CD14-positive monocyte (primary cell): ENCODE results near the gene PRDM11. TPM values are rescaled to one million over a fixed set of nuclear protein-coding genes. Genes with fewer than 3 reads are reported as not detected.

Source experiments
- DNase-seq, 3 donors: peaks; one replicate each; pipeline ENCODE4 v3.0.0-alpha.2; 2011 to 2022
- H2AFZ ChIP-seq: 2 replicates; pipeline ENCODE4 v1.6.0; 2012; ENCODE audit warnings: mild to moderate bottlenecking, low read depth, low read length, inconsistent platforms; ENCODE audit not compliant: insufficient read depth, poor library complexity, severe bottlenecking
- H3K27ac ChIP-seq, 2 donors: 1 replicate in 1 of 2; 2 replicates in 1 of 2; pipeline ENCODE4 v1.5.1; 2012 to 2013; ENCODE audit warnings: low read length in 2 of 2, control low read depth in 1 of 2, inconsistent platforms in 1 of 2, low read depth in 1 of 2, mild to moderate bottlenecking in 1 of 2
- H3K27me3 ChIP-seq, 2 donors: one replicate each; pipeline versions ENCODE4 v1.6.0 to v1.6.1; 2011 to 2013; ENCODE audit warnings: low read length in 2 of 2; ENCODE audit not compliant: control insufficient read depth in 2 of 2, insufficient read depth in 2 of 2
- H3K36me3 ChIP-seq, 2 donors: replicated peaks in 1 of 2; 1 replicate in 1 of 2; 2 replicates in 1 of 2; pipeline versions ENCODE4 v1.5.1 to v1.6.1; 2012 to 2013; ENCODE audit warnings: low read length in 2 of 2, control low read depth in 1 of 2, inconsistent platforms in 1 of 2, mild to moderate bottlenecking in 1 of 2; ENCODE audit not compliant: insufficient read depth in 2 of 2, control insufficient read depth in 1 of 2
- H3K4me1 ChIP-seq, 2 donors: 1 replicate in 1 of 2; 2 replicates in 1 of 2; pipeline versions ENCODE4 v1.5.1 to v1.6.1; 2012 to 2013; ENCODE audit warnings: low read length in 2 of 2, control low read depth in 1 of 2, inconsistent platforms in 1 of 2, mild to moderate bottlenecking in 1 of 2, moderate library complexity in 1 of 2; ENCODE audit not compliant: insufficient read depth in 2 of 2, control insufficient read depth in 1 of 2
- H3K4me2 ChIP-seq: replicated peaks from 2 replicates; pipeline ENCODE3; 2012; ENCODE audit warnings: low read length, moderate library complexity, mild to moderate bottlenecking; ENCODE audit not compliant: poor library complexity, severe bottlenecking; ENCODE audit errors: extremely low read depth
- H3K4me3 ChIP-seq, 3 experiments: fragments of 200-600 bp in 1 of 3; sonication (generic) in 1 of 3; replicated peaks in 1 of 3; 1 replicate in 2 of 3; 2 replicates in 1 of 3; pipeline ENCODE4 v1.5.1; 2011 to 2013; ENCODE audit warnings: low read length in 3 of 3, mild to moderate bottlenecking in 3 of 3, control low read depth in 2 of 3, low read depth in 2 of 3, inconsistent platforms in 1 of 3, moderate library complexity in 1 of 3
- H3K79me2 ChIP-seq: 2 replicates; pipeline ENCODE4 v1.6.0; 2012; ENCODE audit warnings: mild to moderate bottlenecking, control low read depth, inconsistent platforms, low read length, moderate library complexity; ENCODE audit not compliant: insufficient read depth
- H3K9ac ChIP-seq: 2 replicates; pipeline ENCODE4 v1.6.0; 2017; ENCODE audit warnings: low read length, mild to moderate bottlenecking; ENCODE audit not compliant: insufficient read depth, poor library complexity, severe bottlenecking
- H3K9me3 ChIP-seq, 2 donors: replicated peaks in 1 of 2; 1 replicate in 1 of 2; 2 replicates in 1 of 2; pipeline versions ENCODE4 v1.5.1 to v1.6.1; 2012 to 2013; ENCODE audit warnings: low read length in 2 of 2, control low read depth in 1 of 2; ENCODE audit not compliant: control insufficient read depth in 1 of 2, insufficient read depth in 1 of 2
- H4K20me1 ChIP-seq: 2 replicates; pipeline ENCODE4 v1.6.0; 2012; ENCODE audit warnings: mild to moderate bottlenecking, low read length, control low read depth, moderate library complexity; ENCODE audit not compliant: insufficient read depth
- H3K27ac Mint-ChIP-seq, 7 donors: one replicate each; pipeline ENCODE4 v1.8.0; 2020; ENCODE audit warnings: mild to moderate bottlenecking in 7 of 7, mixed read lengths in 7 of 7, moderate library complexity in 6 of 7, inconsistent platforms in 2 of 7
- H3K27me3 Mint-ChIP-seq, 3 donors: one replicate each; pipeline ENCODE4 v1.8.0; 2021 to 2022; ENCODE audit warnings: low read depth in 3 of 3, mild to moderate bottlenecking in 3 of 3, mixed read lengths in 3 of 3, moderate library complexity in 3 of 3, inconsistent platforms in 1 of 3
- H3K36me3 Mint-ChIP-seq, 2 donors: one replicate each; pipeline ENCODE4 v1.8.0; 2020; ENCODE audit warnings: mixed read lengths in 2 of 2, inconsistent platforms in 1 of 2, mild to moderate bottlenecking in 1 of 2
- H3K4me1 Mint-ChIP-seq: one replicate; pipeline ENCODE4 v1.8.0; 2020; ENCODE audit warnings: mild to moderate bottlenecking, mixed read lengths
- H3K4me3 Mint-ChIP-seq, 2 donors: one replicate each; pipeline ENCODE4 v1.8.0; 2020; ENCODE audit warnings: mild to moderate bottlenecking in 2 of 2, mixed read lengths in 2 of 2, moderate library complexity in 1 of 2
- H3K9me3 Mint-ChIP-seq, 7 donors: one replicate each; pipeline ENCODE4 v1.8.0; 2020 to 2022; ENCODE audit warnings: mixed read lengths in 7 of 7, mild to moderate bottlenecking in 6 of 7, moderate library complexity in 6 of 7, inconsistent platforms in 2 of 7
- CTCF ChIP-seq: fragments of 200-600 bp; IDR thresholded peaks from one replicate; pipeline ENCODE4 v1.8.0; 2022; ENCODE audit warnings: antibody characterized with exemption, mild to moderate bottlenecking
- WGBS: methylation state at CpG from one replicate; pipeline ENCODE4 v1.1.5; 2013; ENCODE audit warnings: missing lambda C conversion rate; ENCODE audit not compliant: insufficient coverage; 5-methylcytosine and 5-hydroxymethylcytosine counted together
- intact Hi-C, 2 donors: fragments of 100-400 bp; cut with micrococcal nuclease; formaldehyde crosslinking; loops; one replicate each; pipeline versions ENCODE4 v1.15.0 to v1.15.1; 2023
- polyA plus RNA-seq, 3 donors: library from polyadenylated mRNA; depleted of rRNA in 1 of 3; unstranded in 2 of 3; stranded (reverse) in 1 of 3; fragments of 300-500 nt in 2 of 3; fragments of >200 nt in 1 of 3; fragmentation: Illumina TruSeq in 2 of 3; gene quantifications; 1 replicate in 2 of 3; 2 replicates in 1 of 3; pipeline ENCODE4 v1.2.3, GENCODE V29; 2012 to 2021

The PRDM11 gene
- polyA plus RNA-seq, 3 donors: 0.48 to 1.8 TPM; not detected in 1

GRCh38 chr11:45250035-45250718, 103.7 kb downstream of the PRDM11 start:
- no peaks in the 10 kb centered on the region for H3K79me2 ChIP-seq
- Mint-ChIP-seq H3K27ac (no peak overlapping the region), H3K9me3 (no peaks in the 10 kb centered on the region), H3K4me3 (no peak overlapping the region), H3K36me3 (no peaks in the 10 kb centered on the region), H3K27me3 (peaks cover 0 to 5% (median 2%) of the 10 kb centered on the region in 3 donors), H3K4me1 (no peaks in the 10 kb centered on the region)
- no peaks in the 10 kb centered on the region for H3K36me3 ChIP-seq
- H2AFZ ChIP-seq: no peak overlapping the region
- 100% methylated on average over 1 of the region's 3 CpGs for WGBS
- no peak for DNase-seq
- H3K27ac ChIP-seq: no peak overlapping the region
- no peaks in the 10 kb centered on the region for H3K27me3 ChIP-seq
- no peak overlapping the region for H3K4me3 ChIP-seq
- no peaks in the 10 kb centered on the region for H3K4me1 ChIP-seq
- intact Hi-C loops: no loop called here
- H4K20me1 ChIP-seq: no peaks in the 10 kb centered on the region
- no peaks in the 10 kb centered on the region for H3K9me3 ChIP-seq
- no peak overlapping the region for H3K4me2 ChIP-seq
- no peak overlapping the region for H3K9ac ChIP-seq
- no peak for TF ChIP-seq CTCF

- WGBS: 72% methylated on average over 22 of the region's 22 CpGs
- H2AFZ ChIP-seq: no peak overlapping the region
- intact Hi-C loops: no loop called here
- H4K20me1 ChIP-seq: no peaks in the 10 kb centered on the region
- H3K27me3 Mint-ChIP-seq: peaks cover 2 to 8% (median 3%) of the 10 kb centered on the region in 3 donors
- H3K36me3 Mint-ChIP-seq: no peaks in the 10 kb centered on the region
- H3K4me2 ChIP-seq: no peak overlapping the region
- H3K79me2 ChIP-seq: no peaks in the 10 kb centered on the region
- H3K4me3 Mint-ChIP-seq: no peak overlapping the region
- no peak overlapping the region for H3K9ac ChIP-seq
- no peaks in the 10 kb centered on the region for H3K4me1 Mint-ChIP-seq
- H3K27me3 ChIP-seq: no peaks in the 10 kb centered on the region
- peak; percentile 51 for TF ChIP-seq CTCF
- no peaks in the 10 kb centered on the region for H3K36me3 ChIP-seq
- no peak overlapping the region for H3K27ac ChIP-seq
- no peak overlapping the region for H3K4me3 ChIP-seq
- no peak overlapping the region for H3K27ac Mint-ChIP-seq
- no peaks in the 10 kb centered on the region for H3K9me3 ChIP-seq
- peaks cover 0 to 2% (median 0%) of the 10 kb centered on the region in 7 donors for H3K9me3 Mint-ChIP-seq
- no peak for DNase-seq
- no peaks in the 10 kb centered on the region for H3K4me1 ChIP-seq
These were observed 105.9 kb downstream of the PRDM11 start for GRCh38 chr11:45252134-45252856.
